GM23338 (cell line): ENCODE data around the gene NSMCE4A. TPM values are rescaled to one million over a fixed set of nuclear protein-coding genes. Genes with fewer than 3 reads are reported as not detected.

Experiments
- ATAC-seq: fragments of 200-7000 bp; cut with Tn5 transposase; 3 replicates; pipeline ENCODE4 v1.9.1; 2020
- DNase-seq: peaks from one replicate; pipeline ENCODE4 v3.0.0-alpha.2; 2015; ENCODE audit warnings: low spot score
- H2AFZ ChIP-seq: fragments of 200-600 bp; sonication (generic); 2 replicates; pipeline ENCODE4 v1.8.0; 2016; ENCODE audit warnings: antibody characterized with exemption, mild to moderate bottlenecking, moderate library complexity
- H3F3A ChIP-seq: fragments of 200-600 bp; sonication (generic); replicated peaks from 2 replicates; pipeline ENCODE4 v1.8.0; 2017; ENCODE audit warnings: antibody characterized with exemption, mixed run types, low read depth
- H3K27ac ChIP-seq: fragments of 200-600 bp; sonication (generic); 2 replicates; pipeline ENCODE4 v1.6.1; 2016; ENCODE audit warnings: low read depth
- H3K27me3 ChIP-seq: fragments of 200-600 bp; sonication (generic); 2 replicates; pipeline ENCODE4 v1.8.0; 2016; ENCODE audit warnings: mild to moderate bottlenecking, mixed run types, moderate library complexity; ENCODE audit not compliant: insufficient read depth
- H3K36me3 ChIP-seq: fragments of 200-600 bp; sonication (generic); 2 replicates; pipeline ENCODE4 v1.8.0; 2016; ENCODE audit warnings: mild to moderate bottlenecking; ENCODE audit not compliant: insufficient read depth
- H3K4me1 ChIP-seq: fragments of 200-600 bp; sonication (generic); 2 replicates; pipeline ENCODE4 v1.8.0; 2016; ENCODE audit warnings: mild to moderate bottlenecking, moderate library complexity; ENCODE audit not compliant: insufficient read depth
- H3K4me2 ChIP-seq: fragments of 200-600 bp; sonication (generic); 2 replicates; pipeline ENCODE4 v1.7.1; 2017; ENCODE audit warnings: mixed run types
- H3K4me3 ChIP-seq: fragments of 200-600 bp; sonication (generic); 2 replicates; pipeline ENCODE4 v1.6.1; 2016; ENCODE audit warnings: mixed run types
- H3K79me2 ChIP-seq: fragments of 200-600 bp; sonication (generic); replicated peaks from 2 replicates; pipeline ENCODE4 v1.8.0; 2017; ENCODE audit warnings: mild to moderate bottlenecking; ENCODE audit not compliant: insufficient read depth
- H3K9me2 ChIP-seq: fragments of 200-600 bp; sonication (generic); 2 replicates; pipeline ENCODE4 v1.8.0; 2017; ENCODE audit not compliant: insufficient read depth
- H4K20me1 ChIP-seq: fragments of 200-600 bp; sonication (generic); replicated peaks from 2 replicates; pipeline ENCODE4 v1.8.0; 2017; ENCODE audit warnings: mild to moderate bottlenecking; ENCODE audit not compliant: insufficient read depth
- H3K27ac Mint-ChIP-seq: 2 replicates; pipeline ENCODE4 v1.8.0; 2020; ENCODE audit warnings: inconsistent platforms, mild to moderate bottlenecking, moderate library complexity, mixed read lengths
- H3K27me3 Mint-ChIP-seq: 3 replicates; pipeline ENCODE4 v1.8.0; 2022; ENCODE audit warnings: low read depth, mild to moderate bottlenecking, moderate library complexity, mixed read lengths, inconsistent platforms; ENCODE audit not compliant: insufficient read depth, poor library complexity
- H3K36me3 Mint-ChIP-seq: 3 replicates; pipeline ENCODE4 v1.8.0; 2021; ENCODE audit warnings: low read depth, mild to moderate bottlenecking, inconsistent platforms, moderate library complexity, mixed read lengths
- H3K4me1 Mint-ChIP-seq: 3 replicates; pipeline ENCODE4 v1.8.0; 2020; ENCODE audit warnings: mild to moderate bottlenecking, inconsistent platforms, mixed read lengths
- H3K4me3 Mint-ChIP-seq: 3 replicates; pipeline ENCODE4 v1.8.0; 2021; ENCODE audit warnings: moderate library complexity, mild to moderate bottlenecking, inconsistent platforms, mixed read lengths
- H3K9me3 Mint-ChIP-seq: 3 replicates; pipeline ENCODE4 v1.8.0; 2020; ENCODE audit warnings: moderate library complexity, mild to moderate bottlenecking, inconsistent platforms, mixed read lengths
- ETS1 ChIP-seq: IDR thresholded peaks from 2 replicates; pipeline ENCODE4 v1.6.1; 2016; ENCODE audit warnings: antibody characterized with exemption
- EZH2phosphoT487 ChIP-seq: fragments of 200-600 bp; sonication (generic); IDR thresholded peaks from one replicate; pipeline ENCODE4 v1.8.1; 2018; ENCODE audit warnings: antibody characterized with exemption; ENCODE audit not compliant: unreplicated experiment
- JUNB ChIP-seq: IDR thresholded peaks from one replicate; pipeline ENCODE4 v1.6.1; 2016; ENCODE audit warnings: antibody characterized with exemption; ENCODE audit not compliant: unreplicated experiment
- NANOG ChIP-seq: IDR thresholded peaks from 2 replicates; pipeline ENCODE4 v1.6.1; 2016; ENCODE audit warnings: antibody characterized with exemption, borderline replicate concordance
- POLR2AphosphoS5 ChIP-seq: IDR thresholded peaks from 2 replicates; pipeline ENCODE4 v1.6.1; 2016; ENCODE audit warnings: antibody characterized with exemption, low read depth
- ZNF114 ChIP-seq: fragments of 250-450 bp; sonication (Bioruptor Pico); IDR thresholded peaks from 2 replicates; pipeline ENCODE4 v1.5.0; 2020; ENCODE audit warnings: mild to moderate bottlenecking, moderate library complexity
- ZNF331 ChIP-seq: fragments of 250-450 bp; sonication (Bioruptor Pico); IDR thresholded peaks from 2 replicates; pipeline ENCODE4 v1.5.0; 2020; ENCODE audit warnings: low read depth, mild to moderate bottlenecking, moderate library complexity
- ZNF462 ChIP-seq: fragments of 250-450 bp; sonication (Bioruptor Pico); IDR thresholded peaks from 2 replicates; pipeline ENCODE4 v1.5.0; 2020; ENCODE audit warnings: mild to moderate bottlenecking, moderate library complexity
- polyA plus RNA-seq: library from polyadenylated mRNA; unstranded; fragments of >200 nt; fragmentation: Nextera tagmentation; extraction: Ambion mirVana; gene quantifications from 2 replicates; pipeline ENCODE4 v1.2.1, GENCODE V29; 2016
- total RNA-seq: library from RNA; depleted of rRNA; stranded (reverse); fragments of >200 nt; shearing (Covaris generic); gene quantifications from 2 replicates; pipeline ENCODE4 v1.2.3, GENCODE V29; 2014

Gene NSMCE4A
- total and polyA plus RNA-seq, 2 experiments from 2014 or later: 84.8 to 94.9 TPM

- no peaks in the 10 kb centered on the region for H3K9me3 Mint-ChIP-seq
- H3K36me3 Mint-ChIP-seq: peaks cover 43% of the 10 kb centered on the region
- H3K4me1 Mint-ChIP-seq: peaks cover 18% of the 10 kb centered on the region; the same call in 2 of the 3 replicates
- H3K79me2 ChIP-seq: no peaks in the 10 kb centered on the region
- no peak overlapping the region for H3K4me3 ChIP-seq
- no peaks in the 10 kb centered on the region for H3K27me3 ChIP-seq
- H3K36me3 ChIP-seq: 0 out of 2 replicates have a peak, but pooled peaks cover 6% of the 10 kb centered on the region
- H3K4me1 ChIP-seq: peaks cover 14% of the 10 kb centered on the region
- H3K27ac ChIP-seq: no peak overlapping the region; the same call in 1 of the 2 replicates
- peaks cover 2% of the 10 kb centered on the region for H3K27me3 Mint-ChIP-seq
- TF ChIP-seq JUNB: no peak
- no peak for TF ChIP-seq ZNF462 (CRISPR knock-in tag)
- no peak for TF ChIP-seq NANOG
- TF ChIP-seq EZH2phosphoT487: no peak
- no peak for TF ChIP-seq ZNF331 (CRISPR knock-in tag)
- TF ChIP-seq ZNF114: no peak
- TF ChIP-seq ETS1: no peak
- no peak for TF ChIP-seq POLR2AphosphoS5
- DNase-seq: no peak
- no peaks in the 10 kb centered on the region for H3F3A ChIP-seq
- H3K4me3 Mint-ChIP-seq: no peak overlapping the region
- H3K27ac Mint-ChIP-seq: no peak overlapping the region
- no peak for ATAC-seq
- no peaks in the 10 kb centered on the region for H3K9me2 ChIP-seq
- no peak overlapping the region for H3K4me2 ChIP-seq
- H2AFZ ChIP-seq: no peak overlapping the region
- H4K20me1 ChIP-seq: no peaks in the 10 kb centered on the region
These were observed 18.6 kb downstream of the NSMCE4A start for GRCh38 chr10:121956111-121957061.
